Panc1 (cell line): ENCODE results near the gene ECT2L. TPM values are rescaled to one million over a fixed set of nuclear protein-coding genes. Genes with fewer than 3 reads are reported as not detected.

Experiments used
- ATAC-seq: fragments of 200-7000 bp; cut with Tn5 transposase; 2 replicates; pipeline ENCODE4 v1.9.1; 2020; ENCODE audit warnings: mild to moderate bottlenecking, moderate library complexity
- BruUV-seq: library from RNA; stranded (reverse); fragments of 400-500 nt; replicated peaks from 2 replicates; lab custom pipeline; 2021; lab: Mats Ljungman, UMichigan
- CTCF ChIA-PET: fragments of 300-600 bp; sonication (Branson Sonifier 250); formaldehyde crosslinking; loops from one replicate; lab custom pipeline; 2022; ENCODE audit warnings: antibody characterized with exemption; lab: Charles Lee
- POLR2A ChIA-PET: fragments of 300-600 bp; sonication (Branson Sonifier 250); formaldehyde crosslinking; loops from one replicate; lab custom pipeline; 2022; ENCODE audit warnings: antibody characterized with exemption; lab: Charles Lee
- DNase-seq: peaks from one replicate; pipeline ENCODE4 v3.0.0-alpha.2; 2010; ENCODE audit warnings: low read depth, low spot score
- H3K27ac ChIP-seq: 2 replicates; pipeline ENCODE4 v1.5.1; 2011; ENCODE audit warnings: mild to moderate bottlenecking, low read length, inconsistent platforms
- H3K27me3 ChIP-seq: fragments of 200-500 bp; sonication (Bioruptor generic); 2 replicates; pipeline ENCODE4 v1.6.0; 2014; ENCODE audit warnings: low read length, inconsistent platforms; ENCODE audit not compliant: control insufficient read depth, insufficient read depth
- H3K36me3 ChIP-seq: fragments of 200-500 bp; sonication (Bioruptor generic); 2 replicates; pipeline ENCODE4 v1.5.1; 2014; ENCODE audit warnings: inconsistent platforms, mild to moderate bottlenecking, low read length, moderate library complexity; ENCODE audit not compliant: control insufficient read depth, insufficient read depth
- H3K4me1 ChIP-seq: 2 replicates; pipeline ENCODE4 v1.5.1; 2011; ENCODE audit warnings: inconsistent platforms, mild to moderate bottlenecking, low read length, moderate library complexity; ENCODE audit not compliant: control insufficient read depth, insufficient read depth
- H3K4me3 ChIP-seq, 2 experiments: 2 replicates each; pipeline ENCODE4 v1.5.1; 2011 to 2012; ENCODE audit warnings: low read depth in 2 of 2, low read length in 2 of 2, mild to moderate bottlenecking in 2 of 2, inconsistent platforms in 1 of 2, moderate library complexity in 1 of 2
- H3K9me3 ChIP-seq: fragments of 200-500 bp; sonication (Bioruptor generic); 2 replicates; pipeline ENCODE4 v1.5.1; 2014; ENCODE audit warnings: low read depth, mild to moderate bottlenecking, inconsistent platforms, low read length, moderate library complexity; ENCODE audit not compliant: control insufficient read depth, insufficient read depth
- POLR2AphosphoS5 ChIP-seq: IDR thresholded peaks from 2 replicates; pipeline ENCODE4 v1.6.1; 2012; ENCODE audit warnings: mild to moderate bottlenecking, low read depth, low read length, moderate library complexity
- SIN3A ChIP-seq: IDR thresholded peaks from 2 replicates; pipeline ENCODE4 v1.6.1; 2012; ENCODE audit warnings: low read depth, mild to moderate bottlenecking, low read length, moderate library complexity, borderline replicate concordance; ENCODE audit not compliant: insufficient read depth
- TCF7L2 ChIP-seq: IDR thresholded peaks from 2 replicates; pipeline ENCODE4 v1.6.1; 2011; ENCODE audit warnings: mild to moderate bottlenecking, low read depth, low read length, inconsistent platforms
- in situ Hi-C: cut with HindIII; loops from 2 replicates; pipeline ENCODE4 v1.10.0; 2016; ENCODE audit warnings: low sequenced_read_pairs, low pct_unique_long_range_greater_than_20kb
- intact Hi-C: fragments of 100-400 bp; cut with micrococcal nuclease; formaldehyde crosslinking; loops from one replicate; pipeline ENCODE4 v1.10.0; 2022; ENCODE audit not compliant: unreplicated experiment
- total RNA-seq: library from RNA; stranded (reverse); gene quantifications from one replicate; pipeline ENCODE4 v1.2.1, GENCODE V29; 2021; ENCODE audit not compliant: unreplicated experiment
- TF ChIP-seq, protein P1 (sequence below), 2 experiments: IDR thresholded peaks; 2 replicates each; pipeline ENCODE4 v1.6.1; 2011 to 2012; ENCODE audit warnings: low read depth in 2 of 2, control low read depth in 1 of 2, low read length in 1 of 2, mild to moderate bottlenecking in 1 of 2, moderate library complexity in 1 of 2; ENCODE audit not compliant: insufficient read depth in 1 of 2
- TF ChIP-seq, protein P2 (sequence below): fragments of 450-650 bp; IDR thresholded peaks from 2 replicates; pipeline ENCODE4 v1.5.1; 2017; ENCODE audit warnings: mild to moderate bottlenecking

Gene ECT2L
- total RNA-seq, 1 experiment from 2014 or later: not detected

DNA sequence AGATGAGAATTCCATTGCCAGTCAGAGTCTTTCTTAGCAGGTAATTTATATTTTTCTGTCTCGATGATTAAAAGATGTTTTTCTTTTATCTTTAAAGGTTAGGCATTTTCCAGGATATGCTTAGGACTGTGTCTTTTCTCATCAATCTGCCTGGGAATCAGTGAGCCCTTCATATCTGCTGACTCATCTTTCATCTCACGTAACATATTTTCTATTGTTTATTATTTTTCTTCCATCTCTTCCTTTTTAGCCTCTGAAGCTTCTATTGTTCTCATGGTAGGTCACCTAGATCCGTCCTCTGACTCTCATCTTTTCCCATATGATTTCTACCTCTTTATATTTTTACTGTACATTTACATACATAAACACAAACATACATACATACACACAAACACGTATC, 13.6 kb upstream of the ECT2L start:
- TF ChIP-seq SIN3A: no peak
- TF ChIP-seq, protein P1, sequence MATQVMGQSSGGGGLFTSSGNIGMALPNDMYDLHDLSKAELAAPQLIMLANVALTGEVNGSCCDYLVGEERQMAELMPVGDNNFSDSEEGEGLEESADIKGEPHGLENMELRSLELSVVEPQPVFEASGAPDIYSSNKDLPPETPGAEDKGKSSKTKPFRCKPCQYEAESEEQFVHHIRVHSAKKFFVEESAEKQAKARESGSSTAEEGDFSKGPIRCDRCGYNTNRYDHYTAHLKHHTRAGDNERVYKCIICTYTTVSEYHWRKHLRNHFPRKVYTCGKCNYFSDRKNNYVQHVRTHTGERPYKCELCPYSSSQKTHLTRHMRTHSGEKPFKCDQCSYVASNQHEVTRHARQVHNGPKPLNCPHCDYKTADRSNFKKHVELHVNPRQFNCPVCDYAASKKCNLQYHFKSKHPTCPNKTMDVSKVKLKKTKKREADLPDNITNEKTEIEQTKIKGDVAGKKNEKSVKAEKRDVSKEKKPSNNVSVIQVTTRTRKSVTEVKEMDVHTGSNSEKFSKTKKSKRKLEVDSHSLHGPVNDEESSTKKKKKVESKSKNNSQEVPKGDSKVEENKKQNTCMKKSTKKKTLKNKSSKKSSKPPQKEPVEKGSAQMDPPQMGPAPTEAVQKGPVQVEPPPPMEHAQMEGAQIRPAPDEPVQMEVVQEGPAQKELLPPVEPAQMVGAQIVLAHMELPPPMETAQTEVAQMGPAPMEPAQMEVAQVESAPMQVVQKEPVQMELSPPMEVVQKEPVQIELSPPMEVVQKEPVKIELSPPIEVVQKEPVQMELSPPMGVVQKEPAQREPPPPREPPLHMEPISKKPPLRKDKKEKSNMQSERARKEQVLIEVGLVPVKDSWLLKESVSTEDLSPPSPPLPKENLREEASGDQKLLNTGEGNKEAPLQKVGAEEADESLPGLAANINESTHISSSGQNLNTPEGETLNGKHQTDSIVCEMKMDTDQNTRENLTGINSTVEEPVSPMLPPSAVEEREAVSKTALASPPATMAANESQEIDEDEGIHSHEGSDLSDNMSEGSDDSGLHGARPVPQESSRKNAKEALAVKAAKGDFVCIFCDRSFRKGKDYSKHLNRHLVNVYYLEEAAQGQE (IDR thresholded peaks at IDR 0.05; ENCODE audit: insufficient read depth in 1 of 2, low read depth in 2 of 2, low read length in 1 of 2): no peak
- TF ChIP-seq, protein P2, sequence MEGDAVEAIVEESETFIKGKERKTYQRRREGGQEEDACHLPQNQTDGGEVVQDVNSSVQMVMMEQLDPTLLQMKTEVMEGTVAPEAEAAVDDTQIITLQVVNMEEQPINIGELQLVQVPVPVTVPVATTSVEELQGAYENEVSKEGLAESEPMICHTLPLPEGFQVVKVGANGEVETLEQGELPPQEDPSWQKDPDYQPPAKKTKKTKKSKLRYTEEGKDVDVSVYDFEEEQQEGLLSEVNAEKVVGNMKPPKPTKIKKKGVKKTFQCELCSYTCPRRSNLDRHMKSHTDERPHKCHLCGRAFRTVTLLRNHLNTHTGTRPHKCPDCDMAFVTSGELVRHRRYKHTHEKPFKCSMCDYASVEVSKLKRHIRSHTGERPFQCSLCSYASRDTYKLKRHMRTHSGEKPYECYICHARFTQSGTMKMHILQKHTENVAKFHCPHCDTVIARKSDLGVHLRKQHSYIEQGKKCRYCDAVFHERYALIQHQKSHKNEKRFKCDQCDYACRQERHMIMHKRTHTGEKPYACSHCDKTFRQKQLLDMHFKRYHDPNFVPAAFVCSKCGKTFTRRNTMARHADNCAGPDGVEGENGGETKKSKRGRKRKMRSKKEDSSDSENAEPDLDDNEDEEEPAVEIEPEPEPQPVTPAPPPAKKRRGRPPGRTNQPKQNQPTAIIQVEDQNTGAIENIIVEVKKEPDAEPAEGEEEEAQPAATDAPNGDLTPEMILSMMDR: no peak
- TF ChIP-seq TCF7L2: no peak
- no peak for TF ChIP-seq POLR2AphosphoS5
- in situ Hi-C loops (no loop called here), intact Hi-C loops (no loop called here)
- H3K27ac ChIP-seq: no peak overlapping the region
- H3K4me1 ChIP-seq: no peaks in the 10 kb centered on the region
- no TSS peak for BruUV-seq
- H3K36me3 ChIP-seq: no peaks in the 10 kb centered on the region
- H3K4me3 ChIP-seq: no peak overlapping the region
- ATAC-seq (no peak), DNase-seq (no peak)
- H3K27me3 ChIP-seq: no peaks in the 10 kb centered on the region
- ChIA-PET CTCF (no interaction called here), POLR2A (no interaction called here)
- no peaks in the 10 kb centered on the region for H3K9me3 ChIP-seq

DNA sequence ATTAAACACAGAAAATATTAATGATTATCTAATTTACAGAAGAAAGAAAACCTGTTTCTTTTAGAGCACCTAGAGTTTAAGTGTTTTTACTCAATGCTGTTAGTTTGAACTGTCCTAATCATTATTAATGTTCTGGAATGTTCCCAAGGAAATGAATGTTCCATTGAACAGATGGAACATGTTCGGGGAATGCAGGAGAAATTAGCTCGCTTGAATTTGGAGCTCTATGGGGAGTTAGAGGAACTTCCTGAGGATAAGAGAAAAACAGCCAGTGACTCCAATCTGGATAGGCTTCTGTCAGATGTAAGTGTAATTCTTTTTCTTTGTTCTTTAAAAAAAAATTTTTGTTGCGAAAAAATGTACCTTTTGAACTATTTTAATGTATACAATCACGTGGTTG, 10.8 kb upstream of the ECT2L start:
- Histone ChIP-seq H3K4me3 (no peak overlapping the region), H3K27ac (no peak overlapping the region), H3K9me3 (no peaks in the 10 kb centered on the region), H3K36me3 (no peaks in the 10 kb centered on the region), H3K27me3 (no peaks in the 10 kb centered on the region), H3K4me1 (no peaks in the 10 kb centered on the region)
- no TSS peak for BruUV-seq
- ATAC-seq: no peak
- CTCF ChIA-PET: no interaction called here
- no peak for DNase-seq
- POLR2A ChIA-PET: no interaction called here
- in situ Hi-C loops: no loop called here
- intact Hi-C loops: no loop called here
- TF ChIP-seq SIN3A (no peak), TCF7L2 (no peak), POLR2AphosphoS5 (no peak)
- TF ChIP-seq, protein P2: no peak
- TF ChIP-seq, protein P1 (IDR thresholded peaks at IDR 0.05; ENCODE audit: insufficient read depth in 1 of 2, low read depth in 2 of 2, low read length in 1 of 2): no peak
